Choroid plexus epithelial cell (primary cell): Measurements from ENCODE around the gene BFSP1.

ENCODE experiments used
- DNase-seq: peaks from one replicate; pipeline ENCODE4 v3.0.0-alpha.2; 2010; ENCODE audit warnings: low read depth
- H3K4me3 ChIP-seq: 2 replicates; pipeline ENCODE4 v1.5.1; 2011; ENCODE audit warnings: low read depth, mild to moderate bottlenecking, control low read depth, low read length, moderate library complexity
- TF ChIP-seq, protein P1 (sequence below): conservative IDR thresholded peaks from 2 replicates; pipeline ENCODE4 v1.5.1; 2011; ENCODE audit warnings: low read depth, mild to moderate bottlenecking, control low read depth, inconsistent platforms, low read length, moderate library complexity

The BFSP1 gene

DNA sequence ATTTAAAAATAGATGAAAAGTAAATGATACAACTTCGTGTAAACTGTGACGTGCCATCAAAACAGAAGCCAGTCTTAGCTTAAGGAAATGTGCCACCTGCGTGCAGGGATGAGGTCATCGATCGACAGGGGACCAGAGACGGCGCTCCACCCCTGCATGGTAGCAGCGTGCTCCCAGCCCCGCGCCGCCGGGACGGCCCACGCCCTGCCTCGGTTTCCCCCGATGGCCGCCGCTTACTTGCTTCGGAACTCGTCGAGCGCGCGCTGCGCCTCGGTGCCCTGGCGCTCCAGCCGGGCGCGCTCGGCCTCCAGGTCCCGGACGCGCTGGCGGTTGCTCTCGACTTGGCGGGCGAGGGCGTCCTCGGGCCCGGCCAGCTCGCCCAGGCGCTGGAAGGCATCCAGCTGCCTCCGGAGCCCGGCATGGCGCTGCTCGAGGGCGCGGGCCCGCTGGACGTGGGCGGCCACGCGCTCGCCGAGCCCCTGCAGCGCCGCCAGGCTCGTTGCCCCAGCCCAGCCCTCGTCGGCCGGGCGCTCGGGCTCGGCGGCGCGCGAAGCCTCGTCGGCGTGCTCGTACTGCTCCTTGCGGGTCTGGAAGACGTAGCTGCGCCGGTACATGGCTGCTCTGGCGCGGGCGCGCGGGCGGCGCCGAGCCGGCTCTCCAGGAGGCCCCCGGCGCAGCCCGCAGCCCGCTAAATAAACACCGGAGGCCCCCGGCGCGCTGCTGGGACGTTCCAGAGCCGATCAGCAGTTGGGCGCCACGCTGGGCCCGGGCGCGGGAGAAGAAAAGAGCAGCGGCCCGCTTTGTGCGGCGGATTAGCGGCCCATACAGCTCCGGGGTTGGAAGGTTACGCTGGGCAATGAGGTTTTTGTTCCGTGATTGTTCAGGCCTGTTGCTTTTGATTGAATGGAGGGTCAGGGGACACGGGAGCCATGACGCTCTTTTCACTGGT, at the start of gene BFSP1:
TSS of gene BFSP1 (minus strand) at position 664 of the 949 bp plus-strand sequence. CDS start at position 614, 50 bp downstream.
- TF ChIP-seq, protein P1, sequence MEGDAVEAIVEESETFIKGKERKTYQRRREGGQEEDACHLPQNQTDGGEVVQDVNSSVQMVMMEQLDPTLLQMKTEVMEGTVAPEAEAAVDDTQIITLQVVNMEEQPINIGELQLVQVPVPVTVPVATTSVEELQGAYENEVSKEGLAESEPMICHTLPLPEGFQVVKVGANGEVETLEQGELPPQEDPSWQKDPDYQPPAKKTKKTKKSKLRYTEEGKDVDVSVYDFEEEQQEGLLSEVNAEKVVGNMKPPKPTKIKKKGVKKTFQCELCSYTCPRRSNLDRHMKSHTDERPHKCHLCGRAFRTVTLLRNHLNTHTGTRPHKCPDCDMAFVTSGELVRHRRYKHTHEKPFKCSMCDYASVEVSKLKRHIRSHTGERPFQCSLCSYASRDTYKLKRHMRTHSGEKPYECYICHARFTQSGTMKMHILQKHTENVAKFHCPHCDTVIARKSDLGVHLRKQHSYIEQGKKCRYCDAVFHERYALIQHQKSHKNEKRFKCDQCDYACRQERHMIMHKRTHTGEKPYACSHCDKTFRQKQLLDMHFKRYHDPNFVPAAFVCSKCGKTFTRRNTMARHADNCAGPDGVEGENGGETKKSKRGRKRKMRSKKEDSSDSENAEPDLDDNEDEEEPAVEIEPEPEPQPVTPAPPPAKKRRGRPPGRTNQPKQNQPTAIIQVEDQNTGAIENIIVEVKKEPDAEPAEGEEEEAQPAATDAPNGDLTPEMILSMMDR = no peak
- DNase-seq = peak; percentile 72
- peak within 1 kb of the TSS; percentile 56 for H3K4me3 ChIP-seq

DNA sequence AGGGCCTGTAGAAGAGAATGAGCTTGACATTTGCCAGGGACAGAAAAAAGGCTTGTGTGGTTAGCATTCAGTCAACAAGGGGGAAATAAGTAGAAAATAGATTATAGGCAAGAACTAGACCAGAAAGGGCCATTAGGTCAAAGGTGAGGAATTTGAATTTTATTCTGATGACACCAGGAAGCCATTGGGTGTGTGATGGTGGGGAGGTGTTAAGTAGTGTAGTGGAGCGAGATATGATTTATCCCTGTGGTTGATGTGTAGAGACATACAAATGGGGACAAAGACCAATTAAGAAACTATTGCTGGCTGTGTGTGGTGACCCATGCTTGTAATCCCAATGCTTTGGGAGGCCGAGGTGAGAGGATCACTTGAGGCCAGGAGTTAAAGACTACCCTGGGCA, 49.7 kb upstream of the BFSP1 start:
- TF ChIP-seq, protein P1 = no peak
- DNase-seq = no peak
- H3K4me3 ChIP-seq = no peak overlapping the region

DNA sequence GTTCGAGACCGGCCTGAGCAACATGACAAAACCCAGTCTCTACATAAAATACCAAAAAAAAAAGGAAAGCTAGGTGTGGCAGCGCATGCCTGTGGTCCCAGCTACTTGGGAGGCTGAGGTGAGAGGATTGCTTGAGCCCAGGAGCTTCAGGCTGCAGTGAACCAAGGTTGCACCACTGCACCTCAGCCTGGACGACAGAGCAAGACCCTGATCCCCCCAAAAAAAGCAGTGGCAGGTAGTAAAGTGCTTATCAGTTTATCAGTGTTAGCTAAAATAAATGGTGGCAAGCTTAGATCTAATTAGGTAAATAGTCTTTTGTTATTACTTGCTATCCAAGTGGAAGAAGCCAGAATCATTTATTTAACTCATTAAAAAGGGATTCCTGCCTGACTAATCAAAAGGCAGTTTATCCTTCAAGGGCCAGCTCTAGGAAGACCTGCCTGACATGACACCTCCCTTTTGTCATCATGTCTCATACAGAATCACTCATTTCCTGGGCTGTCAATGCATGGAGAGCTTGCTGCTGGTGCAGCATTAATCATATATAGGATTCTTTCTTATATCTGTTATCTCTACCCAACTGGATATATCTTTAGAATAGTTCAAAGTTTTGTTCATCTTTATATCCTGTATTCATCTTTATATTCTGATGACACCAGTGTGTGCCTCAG, 48.3 kb upstream of the BFSP1 start:
- no peak for DNase-seq
- no peak overlapping the region for H3K4me3 ChIP-seq
- TF ChIP-seq, protein P1 = no peak

DNA sequence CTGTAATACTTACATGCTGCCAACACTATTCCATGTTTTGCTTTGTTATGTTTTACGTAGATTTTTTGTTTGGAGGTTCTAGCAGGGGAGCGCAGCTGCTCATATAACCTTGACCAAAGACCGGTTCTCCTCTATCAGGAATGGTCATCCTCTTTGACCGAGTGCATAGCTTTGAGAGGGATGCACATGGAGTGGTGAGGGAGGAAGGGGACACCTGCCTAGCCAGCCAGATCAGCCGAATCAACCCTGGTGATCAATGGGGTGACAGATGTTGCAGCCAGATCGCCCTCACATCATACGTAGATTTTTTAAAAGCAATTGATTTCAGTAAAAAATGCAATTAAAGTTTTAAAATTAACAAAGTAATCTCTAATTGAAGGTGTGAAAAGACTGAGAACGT, 45.0 kb upstream of the BFSP1 start:
- TF ChIP-seq, protein P1 = no peak
- no peak for DNase-seq

DNA sequence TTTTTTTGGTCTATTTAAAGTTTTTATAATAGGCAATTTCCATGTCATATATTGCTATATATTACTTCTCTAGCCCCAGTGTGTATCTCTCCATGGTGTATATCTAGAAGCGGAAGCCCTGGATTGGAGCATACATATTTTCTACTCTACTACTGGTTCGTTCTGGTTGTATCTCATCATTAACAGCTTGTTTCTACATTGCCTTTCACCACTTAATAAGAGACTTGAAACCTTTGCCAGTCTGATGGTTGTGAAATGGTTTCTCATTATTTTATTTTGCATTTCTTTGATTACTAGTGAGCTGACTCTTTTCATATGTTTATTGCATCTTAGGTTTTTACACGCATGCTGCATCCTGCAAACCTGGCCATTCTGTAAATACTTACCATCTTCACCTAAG, 42.3 kb upstream of the BFSP1 start:
- no peak for DNase-seq
- H3K4me3 ChIP-seq = no peak overlapping the region
- TF ChIP-seq, protein P1 = no peak

More for the DNA sequence above, 45.0 kb upstream of the BFSP1 start:
- H3K4me3 ChIP-seq = no peak overlapping the region

DNA sequence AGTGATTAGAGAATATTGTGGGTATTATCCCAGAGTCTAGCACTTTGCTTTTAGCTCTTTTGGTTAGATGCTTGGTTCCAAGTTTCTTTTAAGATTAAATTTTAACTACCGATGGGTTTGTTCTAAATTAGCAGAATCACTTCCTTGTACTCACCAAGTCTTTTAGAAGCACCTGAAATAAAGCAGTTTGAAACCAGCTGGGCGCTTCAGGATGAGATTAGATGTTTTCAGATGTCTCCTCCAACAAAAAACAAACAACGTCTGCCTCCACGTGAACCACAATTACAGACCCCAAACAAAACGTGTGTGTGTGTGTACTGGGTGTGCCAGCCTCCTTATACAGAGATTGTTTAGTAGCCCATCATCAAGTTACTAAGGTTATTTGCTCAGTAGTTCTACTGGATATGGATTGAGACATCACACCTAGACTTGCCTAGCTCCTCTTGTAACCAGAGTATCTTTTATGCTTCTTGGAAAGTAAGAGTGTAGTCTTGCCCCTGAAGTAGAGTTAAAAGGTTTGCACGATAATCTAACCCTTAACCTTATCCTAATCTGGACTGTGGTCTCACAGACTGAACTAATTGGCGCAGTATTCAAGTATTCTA, 41.0 kb upstream of the BFSP1 start:
- no peak for DNase-seq
- peak overlapping the region; percentile 90 for H3K4me3 ChIP-seq
- TF ChIP-seq, protein P1 = no peak
